Stimulated activated CD8-positive, alpha-beta memory T cell treated with anti-CD3 and anti-CD28 coated beads, Interleukin-7, amount 100 ng/mL, for 24 hours (primary cell): ENCODE data around the gene KRTAP9-3.
"Not testable (repeated sequence)": the region's sequence is repeated elsewhere in the genome, so short reads cannot be mapped to it uniquely, and the experiment has no call there.

Experiments used
- DNase-seq: peaks from one replicate; pipeline ENCODE4 v3.0.0-alpha.2; 2020; ENCODE audit warnings: low read depth

KRTAP9-3 gene, protein sequence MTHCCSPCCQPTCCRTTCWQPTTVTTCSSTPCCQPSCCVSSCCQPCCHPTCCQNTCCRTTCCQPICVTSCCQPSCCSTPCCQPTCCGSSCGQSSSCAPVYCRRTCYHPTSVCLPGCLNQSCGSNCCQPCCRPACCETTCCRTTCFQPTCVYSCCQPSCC

DNA sequence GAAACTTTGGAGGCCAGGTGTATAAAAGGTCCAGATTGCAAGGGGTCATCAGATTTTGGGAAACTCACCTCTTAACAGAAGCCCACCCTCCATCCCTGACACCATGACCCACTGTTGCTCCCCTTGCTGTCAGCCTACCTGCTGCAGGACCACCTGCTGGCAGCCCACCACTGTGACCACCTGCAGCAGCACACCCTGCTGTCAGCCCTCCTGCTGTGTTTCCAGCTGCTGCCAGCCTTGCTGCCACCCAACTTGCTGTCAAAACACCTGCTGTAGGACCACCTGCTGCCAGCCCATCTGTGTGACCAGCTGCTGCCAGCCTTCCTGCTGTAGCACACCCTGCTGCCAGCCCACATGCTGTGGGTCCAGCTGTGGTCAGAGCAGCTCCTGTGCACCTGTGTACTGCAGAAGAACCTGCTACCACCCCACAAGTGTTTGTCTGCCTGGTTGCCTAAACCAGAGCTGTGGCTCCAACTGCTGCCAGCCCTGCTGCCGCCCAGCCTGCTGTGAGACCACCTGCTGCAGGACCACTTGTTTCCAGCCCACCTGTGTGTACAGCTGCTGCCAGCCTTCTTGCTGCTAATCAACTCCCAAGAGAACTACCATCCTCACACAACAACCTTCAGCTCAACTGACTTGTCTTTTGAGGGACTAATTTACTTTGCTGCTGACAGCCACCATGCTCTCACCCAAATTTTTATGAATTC, at the start of gene KRTAP9-3:
TSS of gene KRTAP9-3 (plus strand) at position 51 of the 707 bp plus-strand sequence. CDS start at position 104, 53 bp downstream.
- DNase-seq, result not testable (repeated sequence)

DNA sequence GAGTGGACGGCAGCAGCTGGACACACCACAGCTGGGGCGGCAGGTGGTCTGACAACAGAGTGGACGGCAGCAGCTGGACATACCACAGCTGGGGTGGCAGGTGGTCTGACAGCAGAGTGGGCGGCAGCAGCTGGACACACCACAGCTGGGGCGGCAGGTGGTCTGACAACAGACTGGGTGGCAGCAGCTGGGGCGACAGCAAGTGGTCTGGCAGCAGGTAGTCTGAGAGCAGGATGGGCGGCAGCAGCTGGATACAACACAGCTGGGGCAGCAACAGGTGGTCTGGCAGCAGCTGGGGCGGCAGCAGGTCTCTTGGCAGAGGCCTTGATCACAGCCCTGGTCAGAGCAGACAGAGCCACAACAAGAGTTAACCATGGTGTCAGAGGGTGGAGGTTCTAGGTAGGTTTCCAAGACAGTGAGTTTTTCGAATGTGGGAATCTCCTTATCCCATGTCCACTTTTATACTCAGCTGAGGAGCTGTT, 47.7 kb upstream of the KRTAP9-3 start, which contains the start of gene KRTAP4-1:
TSS of gene KRTAP4-1 (minus strand) at position 432 of the 482 bp plus-strand sequence. CDS start at position 375, 57 bp downstream.
- no peak for DNase-seq

DNA sequence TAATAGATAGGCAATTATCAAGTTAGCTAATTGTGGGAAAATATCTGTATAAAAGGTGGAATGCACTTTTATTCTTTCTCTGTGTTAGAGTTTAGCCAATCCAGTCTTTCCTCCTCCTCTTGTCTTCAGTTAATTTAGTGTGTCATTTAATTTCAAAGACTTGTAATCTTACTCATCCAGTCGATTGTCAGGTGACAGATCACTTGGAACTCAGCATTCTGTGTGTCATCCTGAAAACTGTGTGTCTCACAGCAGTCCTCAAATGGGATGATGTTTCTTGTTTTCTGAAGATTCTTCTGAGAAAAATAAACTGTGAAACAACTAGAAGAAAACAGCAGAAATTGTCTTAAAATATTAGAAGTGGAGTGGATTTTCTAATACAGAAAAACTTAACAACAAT, 47.2 kb upstream of the KRTAP9-3 start:
- DNase-seq, result no peak

DNA sequence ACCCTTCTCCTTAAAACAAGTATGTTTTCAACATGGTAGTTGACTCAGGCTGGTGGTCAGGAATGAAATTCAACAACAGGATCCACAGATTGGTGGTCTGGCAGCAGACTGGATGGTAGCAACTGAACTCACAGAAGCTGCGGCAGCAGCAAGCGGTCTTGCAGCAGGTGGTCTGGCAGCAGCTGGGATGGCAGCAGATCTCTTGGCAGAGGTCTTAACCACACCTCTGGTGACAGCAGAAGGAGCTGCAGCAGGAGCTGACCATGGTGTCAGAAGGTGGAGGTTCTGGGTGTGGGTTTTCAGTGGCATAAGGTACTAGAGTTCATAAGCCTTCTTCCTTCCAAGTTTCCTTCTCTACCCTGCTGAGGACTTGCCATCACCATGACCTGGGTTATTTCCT, 45.4 kb upstream of the KRTAP9-3 start:
- DNase-seq, result no peak

DNA sequence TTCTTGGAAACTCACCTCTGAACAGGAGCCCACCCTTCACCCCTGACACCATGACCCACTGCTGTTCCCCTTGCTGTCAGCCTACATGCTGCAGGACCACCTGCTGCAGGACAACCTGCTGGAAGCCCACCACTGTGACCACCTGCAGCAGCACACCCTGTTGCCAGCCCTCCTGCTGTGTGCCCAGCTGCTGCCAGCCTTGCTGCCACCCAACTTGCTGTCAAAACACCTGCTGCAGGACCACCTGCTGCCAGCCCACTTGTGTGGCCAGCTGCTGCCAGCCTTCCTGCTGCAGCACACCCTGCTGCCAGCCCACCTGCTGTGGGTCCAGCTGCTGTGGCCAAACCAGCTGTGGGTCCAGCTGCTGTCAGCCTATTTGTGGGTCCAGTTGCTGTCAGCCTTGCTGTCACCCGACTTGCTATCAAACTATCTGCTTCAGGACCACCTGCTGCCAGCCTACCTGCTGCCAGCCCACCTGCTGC, 42.4 kb upstream of the KRTAP9-3 start, which contains the start of gene KRTAP9-1:
TSS of gene KRTAP9-1 (plus strand) at position 51 of the 482 bp plus-strand sequence. CDS start at position 51, 0 bp downstream.
- not testable (repeated sequence) for DNase-seq

DNA sequence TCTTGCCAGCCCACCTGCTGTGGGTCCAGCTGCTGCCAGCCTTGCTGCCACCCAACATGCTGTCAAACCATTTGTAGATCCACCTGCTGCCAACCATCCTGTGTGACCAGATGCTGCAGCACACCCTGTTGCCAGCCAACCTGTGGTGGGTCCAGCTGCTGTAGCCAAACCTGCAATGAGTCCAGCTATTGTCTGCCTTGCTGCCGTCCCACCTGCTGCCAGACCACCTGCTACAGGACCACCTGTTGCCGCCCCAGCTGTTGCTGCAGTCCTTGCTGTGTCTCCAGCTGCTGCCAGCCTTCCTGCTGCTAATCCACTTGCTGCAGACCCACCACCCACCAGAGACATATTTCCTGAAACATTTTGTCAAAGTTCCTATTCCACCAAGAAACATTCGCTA, 41.9 kb upstream of the KRTAP9-3 start:
- DNase-seq, result no peak

DNA sequence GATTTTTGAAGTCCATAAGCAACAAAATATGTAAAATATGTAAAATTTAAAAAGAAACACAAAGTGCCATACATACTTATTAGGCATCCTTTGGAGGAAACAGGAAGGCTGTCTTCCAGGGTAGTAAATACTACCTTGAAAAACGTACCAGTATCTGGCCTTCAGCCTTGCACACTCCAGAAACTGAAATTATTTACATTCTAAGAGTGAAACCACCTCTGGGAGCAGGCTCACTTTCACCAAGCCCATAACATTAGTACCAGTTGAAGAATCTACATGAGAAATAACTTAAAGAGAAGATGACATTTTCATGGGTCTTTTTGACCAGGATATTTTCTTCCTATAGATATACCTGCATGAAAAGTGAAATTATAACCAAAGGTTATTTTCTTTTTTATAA, 36.2 kb upstream of the KRTAP9-3 start:
- no peak for DNase-seq

DNA sequence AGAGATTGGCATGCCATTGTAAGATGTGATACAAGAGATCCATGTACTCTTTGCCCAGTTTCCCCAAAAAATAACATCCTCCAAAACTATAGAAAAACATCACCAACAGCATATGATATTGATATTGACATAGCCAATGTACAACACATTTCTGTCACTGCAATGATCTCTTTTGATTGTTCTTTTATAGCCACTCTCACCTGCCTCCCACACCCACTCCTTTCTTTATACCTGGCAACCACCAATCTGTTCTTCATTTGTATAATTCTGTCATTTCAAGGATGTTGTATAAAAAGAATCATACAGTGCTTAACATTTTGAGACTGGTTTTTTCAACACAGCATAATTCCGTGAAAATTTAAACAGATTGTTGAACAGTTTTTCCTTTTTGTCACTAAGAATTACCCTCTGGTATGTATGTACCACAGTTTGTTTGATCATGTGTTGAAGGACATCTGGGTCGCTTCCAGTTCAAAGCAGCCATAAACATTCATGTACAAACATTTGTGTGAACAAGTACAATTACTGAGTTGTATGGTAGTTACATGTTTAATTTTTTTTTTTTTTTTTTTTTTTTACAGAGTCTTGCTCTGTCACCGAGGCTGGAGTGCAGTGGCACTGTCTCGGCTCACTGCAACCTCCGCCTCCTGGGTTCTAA, 32.7 kb upstream of the KRTAP9-3 start:
- no peak for DNase-seq

DNA sequence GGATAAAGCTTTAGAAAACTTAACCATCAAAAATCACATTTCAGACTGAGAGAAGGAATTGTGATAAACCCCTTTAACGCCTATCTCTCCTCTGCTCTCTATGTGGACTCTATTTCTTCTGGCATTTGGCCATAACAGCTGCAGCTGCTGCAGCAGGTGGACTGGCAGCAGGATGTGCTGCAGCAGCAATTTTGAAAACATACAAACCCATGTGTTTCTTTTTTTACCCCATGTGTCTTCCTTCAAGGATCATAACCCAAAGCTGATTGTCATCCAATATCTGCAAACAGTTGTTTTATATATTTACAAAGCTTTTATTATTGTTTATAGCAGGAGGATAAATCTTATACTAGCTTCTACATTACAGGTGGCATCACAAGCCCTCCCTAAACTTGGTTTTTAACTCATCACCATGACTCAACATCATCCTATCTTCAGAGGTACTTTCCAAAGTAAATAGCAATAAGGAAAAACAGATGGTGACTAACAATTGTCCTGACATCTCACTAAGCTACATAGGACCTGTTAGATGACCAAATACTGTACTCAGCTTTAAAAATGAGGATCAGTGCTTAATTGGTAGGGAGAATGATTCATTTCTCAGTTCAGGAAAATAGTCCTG, 20.3 kb upstream of the KRTAP9-3 start:
- DNase-seq, result no peak

DNA sequence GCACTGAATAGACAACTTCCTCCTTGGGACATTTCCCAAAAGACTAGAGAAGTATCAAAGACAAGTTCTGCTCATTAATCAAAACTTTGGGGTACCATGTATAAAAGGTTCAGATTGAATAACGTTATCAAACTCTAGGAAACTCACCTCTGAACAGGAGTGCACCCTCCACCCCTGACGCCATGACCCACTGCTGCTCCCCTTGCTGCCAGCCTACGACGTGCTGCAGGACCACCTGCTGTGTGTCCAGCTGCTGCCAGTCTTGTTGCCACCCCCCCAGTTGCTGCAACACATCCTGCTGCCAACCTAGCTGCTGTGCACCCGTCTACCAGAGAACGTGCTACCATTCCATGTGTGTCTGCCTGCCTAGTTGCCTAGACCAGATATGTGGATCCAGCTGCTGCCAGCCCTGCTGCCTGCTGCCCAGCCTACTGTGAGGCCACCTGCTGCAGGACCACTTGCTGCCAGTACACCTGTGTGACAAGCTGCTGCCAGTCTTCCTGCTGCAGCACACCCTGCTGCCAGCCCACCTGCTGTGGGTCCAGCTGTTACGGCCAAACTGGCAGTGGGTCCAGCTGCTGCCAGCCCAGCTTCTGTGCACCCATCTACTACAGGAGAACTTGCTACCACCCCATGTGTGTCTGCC, 19.6 kb upstream of the KRTAP9-3 start:
- no peak for DNase-seq

DNA sequence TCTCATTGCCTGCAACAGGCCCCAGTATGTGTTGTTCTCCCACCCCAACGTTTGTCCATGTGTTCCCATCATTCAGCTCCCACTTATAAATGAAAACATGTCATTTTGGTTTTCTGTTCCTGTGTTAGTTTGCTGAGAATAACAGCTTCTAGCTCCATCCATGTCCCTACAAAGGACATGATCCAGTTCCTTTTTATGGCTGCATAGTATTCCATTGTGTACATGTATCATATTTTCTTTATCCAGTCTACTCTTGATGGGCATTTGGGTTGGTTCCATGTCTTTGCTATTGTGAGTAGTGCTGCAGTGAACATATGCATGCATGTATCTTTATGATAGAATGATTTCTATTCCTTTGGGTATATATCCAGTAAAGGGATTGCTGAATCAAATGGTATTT, 16.6 kb upstream of the KRTAP9-3 start:
- DNase-seq, result no peak

DNA sequence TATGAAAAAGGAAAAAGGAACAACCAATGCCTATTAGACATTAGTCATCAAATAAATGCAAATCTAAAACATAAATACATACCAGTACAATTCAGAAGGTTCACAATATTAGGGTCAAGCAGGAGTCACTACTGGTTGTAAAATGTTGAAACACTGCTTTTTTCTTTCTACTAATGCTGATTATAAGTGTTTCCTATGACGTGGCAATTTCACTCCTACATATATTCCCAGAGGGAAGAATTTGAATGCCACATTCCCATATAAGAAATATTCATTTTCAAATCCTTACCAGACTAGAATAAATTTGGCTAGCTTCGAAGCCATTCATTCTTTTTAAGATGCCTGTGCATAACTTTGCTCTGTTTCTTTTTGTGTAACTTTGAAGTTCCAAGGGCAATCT, 8.4 kb upstream of the KRTAP9-3 start:
- DNase-seq, result no peak

DNA sequence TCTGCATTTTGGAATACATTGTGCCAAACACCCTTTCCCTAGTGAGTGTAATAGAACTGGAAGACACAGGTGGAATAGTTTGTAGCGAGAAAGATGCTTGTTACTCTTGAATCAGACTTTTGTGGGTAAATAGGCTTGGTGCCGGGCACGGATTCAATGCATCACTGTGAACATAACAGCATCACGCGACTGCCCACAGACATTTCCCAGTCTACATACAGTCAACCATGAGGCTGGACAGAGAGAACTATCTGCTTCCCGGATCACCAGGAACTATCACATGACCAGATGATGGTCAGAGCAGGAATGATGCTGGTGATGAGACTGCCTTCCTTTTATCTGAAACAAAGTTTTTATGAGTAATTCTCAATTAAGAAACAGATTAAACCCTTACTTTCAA, 6.2 kb upstream of the KRTAP9-3 start:
- DNase-seq, result no peak

DNA sequence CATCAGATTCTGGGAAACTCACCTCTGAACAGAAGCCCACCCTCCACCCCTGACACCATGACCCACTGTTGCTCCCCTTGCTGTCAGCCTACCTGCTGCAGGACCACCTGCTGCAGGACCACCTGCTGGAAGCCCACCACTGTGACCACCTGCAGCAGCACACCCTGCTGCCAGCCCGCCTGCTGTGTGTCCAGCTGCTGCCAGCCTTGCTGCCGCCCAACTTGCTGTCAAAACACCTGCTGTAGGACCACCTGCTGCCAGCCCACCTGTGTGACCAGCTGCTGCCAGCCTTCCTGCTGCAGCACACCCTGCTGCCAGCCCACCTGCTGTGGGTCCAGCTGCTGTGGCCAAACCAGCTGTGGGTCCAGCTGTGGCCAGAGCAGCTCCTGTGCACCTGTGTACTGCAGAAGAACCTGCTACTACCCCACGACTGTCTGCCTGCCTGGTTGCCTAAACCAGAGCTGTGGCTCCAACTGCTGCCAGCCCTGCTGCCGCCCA, 5.6 kb upstream of the KRTAP9-3 start, which contains the start of gene KRTAP9-2:
TSS of gene KRTAP9-2 (plus strand) at position 51 of the 498 bp plus-strand sequence. CDS start at position 58, 7 bp downstream.
- DNase-seq, result not testable (repeated sequence)

DNA sequence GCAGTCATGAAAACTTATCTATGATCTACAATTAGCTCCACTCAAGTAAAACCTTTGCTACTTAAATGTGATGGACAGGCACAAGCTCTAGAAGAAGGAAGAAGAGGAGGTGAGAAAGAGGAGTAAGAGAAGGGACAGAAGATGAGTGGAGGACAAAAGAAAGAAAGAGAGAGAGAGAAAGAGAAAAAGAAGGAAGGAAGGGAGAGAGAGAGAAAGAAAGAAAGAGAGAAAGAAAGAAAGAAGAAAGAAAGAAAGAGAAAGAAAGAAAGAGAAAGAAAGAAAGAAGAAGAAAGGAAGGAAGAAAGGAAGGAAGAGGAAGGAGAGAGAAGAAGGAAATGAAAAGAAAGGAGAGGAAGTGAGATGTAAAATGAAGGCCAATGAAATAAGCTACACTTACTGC, 2.2 kb upstream of the KRTAP9-3 start:
- no peak for DNase-seq

DNA sequence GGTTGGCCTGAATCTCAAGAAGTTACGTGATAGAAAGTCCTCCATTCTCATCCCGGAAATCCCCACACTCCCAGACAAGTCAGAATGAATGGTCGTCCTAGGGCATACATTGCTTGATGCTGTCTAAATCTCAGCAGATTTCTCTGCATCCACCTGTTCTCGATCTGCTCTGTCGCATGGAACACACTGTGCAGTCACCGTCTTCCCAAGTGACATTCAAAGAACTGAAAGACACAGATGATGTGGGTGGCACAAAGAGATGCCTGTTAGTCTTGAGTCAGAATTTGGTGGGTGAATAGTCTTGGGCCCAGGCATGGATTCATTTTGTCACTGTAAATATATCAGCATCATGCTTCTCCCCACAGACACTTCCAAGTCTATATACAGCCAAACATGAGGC, 518 bp upstream of the KRTAP9-3 start:
- DNase-seq, result no peak

DNA sequence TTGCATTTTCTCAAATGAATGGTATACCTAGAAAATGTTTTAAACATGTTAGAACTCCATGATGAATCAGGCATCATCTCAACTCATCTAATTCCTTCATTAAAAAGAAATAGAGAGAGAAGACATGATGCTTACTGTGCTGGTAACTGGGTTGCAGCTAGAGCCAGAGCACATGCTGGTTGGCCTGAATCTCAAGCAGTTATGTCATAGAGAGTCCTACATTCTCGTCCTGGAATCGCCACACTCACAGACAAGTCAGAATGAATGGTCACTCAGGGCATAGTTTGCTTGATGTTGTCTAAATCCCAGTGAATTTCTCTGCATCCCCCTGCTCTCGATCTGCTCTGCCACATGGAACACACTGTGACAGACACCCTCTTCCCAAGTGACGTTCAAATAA, 4.9 kb downstream of the KRTAP9-3 start:
- DNase-seq, result not testable (repeated sequence)

DNA sequence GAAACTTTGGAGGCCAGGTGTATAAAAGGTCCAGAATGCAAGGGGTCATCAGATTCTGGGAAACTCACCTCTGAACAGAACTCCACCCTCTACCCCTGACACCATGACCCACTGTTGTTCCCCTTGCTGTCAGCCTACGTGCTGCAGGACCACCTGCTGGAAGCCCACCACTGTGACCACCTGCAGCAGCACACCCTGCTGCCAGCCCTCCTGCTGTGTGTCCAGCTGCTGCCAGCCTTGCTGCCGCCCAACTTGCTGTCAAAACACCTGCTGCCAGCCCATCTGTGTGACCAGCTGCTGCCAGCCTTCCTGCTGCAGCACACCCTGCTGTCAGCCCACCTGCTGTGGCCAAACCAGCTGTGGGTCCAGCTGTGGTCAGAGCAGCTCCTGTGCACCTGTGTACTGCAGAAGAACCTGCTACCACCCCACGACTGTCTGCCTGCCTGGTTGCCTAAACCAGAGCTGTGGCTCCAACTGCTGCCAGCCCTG, 5.7 kb downstream of the KRTAP9-3 start, which contains the start of gene KRTAP9-8:
TSS of gene KRTAP9-8 (plus strand) at position 51 of the 489 bp plus-strand sequence. CDS start at position 104, 53 bp downstream.
- DNase-seq, result not testable (repeated sequence)

DNA sequence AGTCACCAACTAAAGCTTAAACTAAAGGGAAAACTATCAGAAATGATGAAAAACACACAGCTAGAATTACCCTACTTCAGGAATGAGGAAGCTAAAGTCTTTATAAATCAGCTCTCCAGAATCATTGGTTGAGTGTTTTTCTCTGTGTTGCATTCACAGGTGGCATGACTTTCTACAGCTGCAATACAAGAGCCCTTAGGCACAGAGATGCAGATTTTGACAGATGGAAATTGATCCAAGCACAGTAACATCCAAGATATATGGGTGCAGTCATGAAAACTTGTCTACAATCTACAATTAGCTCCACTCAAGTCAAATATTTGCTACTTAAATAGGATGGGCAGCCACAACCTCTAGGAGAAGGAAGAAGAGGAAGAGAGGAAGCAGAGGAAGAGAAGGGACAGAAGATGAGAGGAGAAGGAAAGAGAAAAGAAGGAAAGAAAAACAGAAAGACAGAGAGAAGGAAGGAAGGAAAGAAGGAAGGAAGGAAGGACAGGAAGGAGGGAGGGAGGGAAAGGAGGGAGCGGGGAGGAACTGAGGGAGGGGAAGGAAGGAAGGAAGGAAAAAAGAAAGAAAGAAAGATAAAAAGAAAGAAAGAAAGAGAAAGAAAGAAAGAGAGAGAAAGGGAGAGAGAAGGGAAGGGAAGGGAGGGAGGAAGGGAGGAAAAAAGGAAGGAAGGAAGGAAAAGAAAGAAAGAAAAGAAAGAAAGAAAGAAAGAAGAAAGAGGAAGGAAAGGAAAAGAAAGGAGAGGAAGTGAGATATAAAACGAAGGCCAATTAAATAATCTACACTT, 14.9 kb downstream of the KRTAP9-3 start:
- DNase-seq, result not testable (repeated sequence)

DNA sequence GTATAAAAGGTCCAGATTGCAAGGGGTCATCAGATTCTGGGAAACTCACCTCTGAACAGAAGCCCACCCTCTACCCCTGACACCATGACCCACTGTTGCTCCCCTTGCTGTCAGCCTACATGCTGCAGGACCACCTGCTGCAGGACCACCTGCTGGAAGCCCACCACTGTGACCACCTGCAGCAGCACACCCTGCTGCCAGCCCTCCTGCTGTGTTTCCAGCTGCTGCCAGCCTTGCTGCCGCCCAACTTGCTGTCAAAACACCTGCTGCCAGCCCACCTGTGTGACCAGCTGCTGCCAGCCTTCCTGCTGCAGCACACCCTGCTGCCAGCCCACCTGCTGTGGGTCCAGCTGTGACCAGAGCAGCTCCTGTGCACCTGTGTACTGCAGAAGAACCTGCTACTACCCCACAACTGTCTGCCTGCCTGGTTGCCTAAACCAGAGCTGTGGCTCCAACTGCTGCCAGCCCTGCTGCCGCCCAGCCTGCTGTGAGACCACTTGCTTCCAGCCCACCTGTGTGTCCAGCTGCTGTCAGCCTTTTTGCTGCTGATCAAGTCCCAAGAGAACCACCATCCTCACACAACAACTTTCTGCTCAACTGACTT, 17.5 kb downstream of the KRTAP9-3 start, which contains the start of gene KRTAP9-4:
TSS of gene KRTAP9-4 (plus strand) at position 51 of the 604 bp plus-strand sequence. CDS start at position 85, 34 bp downstream.
- DNase-seq, result not testable (repeated sequence)
